Measurements from ENCODE around the gene DLG3.

DLG3 gene

GRCh38 chrX:70437921-70438665 lies 6.5 kb upstream of the DLG3 start:
- Histone ChIP-seq H3K4me3 (ENCODE audit: insufficient read depth in 1 of 2, low read depth in 1 of 2, low read length in 2 of 2) (no peak overlapping the region), H3K9me3 (ENCODE audit: control insufficient read depth, low read length) (no peaks in the 10 kb centered on the region), H3K27me3 (ENCODE audit: control insufficient read depth in 1 of 2, insufficient read depth in 1 of 2, low read length in 2 of 2) (peaks cover 3 to 52% of the 10 kb centered on the region in 2 experiments), H3K36me3 (ENCODE audit: control insufficient read depth in 1 of 2, insufficient read depth in 2 of 2, low read depth in 1 of 2, low read length in 2 of 2) (no peaks in the 10 kb centered on the region), H4K91ac (ENCODE audit: low read length) (no peak overlapping the region), H3K79me1 (replicated peaks; ENCODE audit: low read length, poor library complexity, severe bottlenecking) (no peaks in the 10 kb centered on the region), H3K4me2 (ENCODE audit: low read length, poor library complexity, severe bottlenecking) (no peak overlapping the region), H3K23ac (ENCODE audit: low read length in 2 of 2) (no peak overlapping the region), H2BK120ac (ENCODE audit: low read depth, low read length) (no peak overlapping the region), H2BK5ac (ENCODE audit: low read depth, low read length, poor library complexity, severe bottlenecking) (no peak overlapping the region), H3K18ac (ENCODE audit: low read depth in 1 of 2, low read length in 2 of 2) (no peak overlapping the region), H2AK5ac (ENCODE audit: low read length, severe bottlenecking) (no peak overlapping the region), H2BK15ac (ENCODE audit: low read depth, poor library complexity, severe bottlenecking) (no peak overlapping the region), H4K8ac (ENCODE audit: low read length) (no peak overlapping the region), H3K4ac (ENCODE audit: low read depth in 1 of 2, low read length in 2 of 2) (no peak overlapping the region), H3K9ac (ENCODE audit: low read length) (no peak overlapping the region), H3K27ac (ENCODE audit: low read length, poor library complexity, severe bottlenecking) (no peak overlapping the region), H2AFZ (ENCODE audit: low read depth, low read length) (no peak overlapping the region), H2BK12ac (ENCODE audit: low read length in 2 of 2) (no peak overlapping the region), H3K14ac (ENCODE audit: low read length in 2 of 2) (no peak overlapping the region), H3K4me1 (ENCODE audit: control insufficient read depth, insufficient read depth, low read depth, low read length) (peaks cover 7% of the 10 kb centered on the region)
- WGBS: 99% methylated on average over 4 of the region's 8 CpGs
- no peak for DNase-seq

GRCh38 chrX:70439016-70439415 lies 5.6 kb upstream of the DLG3 start:
- Histone ChIP-seq H3K4me3 (ENCODE audit: insufficient read depth in 1 of 2, low read depth in 1 of 2, low read length in 2 of 2) (no peak overlapping the region), H2BK5ac (ENCODE audit: low read depth, low read length, poor library complexity, severe bottlenecking) (no peak overlapping the region), H3K14ac (ENCODE audit: low read length in 2 of 2) (no peak overlapping the region), H4K8ac (ENCODE audit: low read length) (no peak overlapping the region), H2AK5ac (ENCODE audit: low read length, severe bottlenecking) (no peak overlapping the region), H3K4me2 (ENCODE audit: low read length, poor library complexity, severe bottlenecking) (no peak overlapping the region), H3K4ac (ENCODE audit: low read depth in 1 of 2, low read length in 2 of 2) (no peak overlapping the region), H2BK120ac (ENCODE audit: low read depth, low read length) (no peak overlapping the region), H3K79me1 (replicated peaks; ENCODE audit: low read length, poor library complexity, severe bottlenecking) (no peaks in the 10 kb centered on the region), H2BK15ac (ENCODE audit: low read depth, poor library complexity, severe bottlenecking) (no peak overlapping the region), H3K36me3 (ENCODE audit: control insufficient read depth in 1 of 2, insufficient read depth in 2 of 2, low read depth in 1 of 2, low read length in 2 of 2) (no peaks in the 10 kb centered on the region), H3K9ac (ENCODE audit: low read length) (no peak overlapping the region), H3K27ac (ENCODE audit: low read length, poor library complexity, severe bottlenecking) (no peak overlapping the region), H3K18ac (ENCODE audit: low read depth in 1 of 2, low read length in 2 of 2) (no peak overlapping the region), H2AFZ (ENCODE audit: low read depth, low read length) (no peak overlapping the region), H3K27me3 (ENCODE audit: control insufficient read depth in 1 of 2, insufficient read depth in 1 of 2, low read length in 2 of 2) (peaks cover 8 to 61% of the 10 kb centered on the region in 2 experiments), H2BK12ac (ENCODE audit: low read length in 2 of 2) (no peak overlapping the region), H3K23ac (ENCODE audit: low read length in 2 of 2) (no peak overlapping the region), H3K9me3 (ENCODE audit: control insufficient read depth, low read length) (no peaks in the 10 kb centered on the region), H3K4me1 (ENCODE audit: control insufficient read depth, insufficient read depth, low read depth, low read length) (peaks cover 7% of the 10 kb centered on the region), H4K91ac (ENCODE audit: low read length) (no peak overlapping the region)
- peak; percentile 5 for DNase-seq
- 43% methylated on average over 1 of the region's 1 CpG for WGBS

DNA sequence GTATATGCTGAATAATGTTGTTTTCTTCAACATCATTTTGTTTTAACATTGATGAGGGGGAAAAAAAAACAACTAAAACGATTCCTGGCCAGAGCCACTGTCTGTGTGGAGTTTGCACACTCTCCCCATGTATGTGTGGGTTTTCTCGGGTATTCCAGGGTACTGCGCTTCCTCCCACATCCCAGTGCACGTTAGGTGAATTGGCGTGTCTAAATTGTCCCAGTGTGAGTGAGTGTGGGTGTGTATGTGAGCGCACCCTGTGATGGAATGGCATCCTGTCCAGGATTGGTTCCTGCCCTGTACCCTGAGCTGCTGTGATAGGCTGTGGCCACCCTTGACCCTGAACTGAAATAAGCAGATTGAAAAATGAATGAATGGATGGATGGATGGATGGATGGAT lies 2.4 kb upstream of the DLG3 start:
- no peak overlapping the region for H4K91ac ChIP-seq (ENCODE audit: low read length)
- no peak overlapping the region for H3K4me2 ChIP-seq (ENCODE audit: low read length, poor library complexity, severe bottlenecking)
- H3K14ac ChIP-seq (ENCODE audit: low read length in 2 of 2): no peak overlapping the region
- no peak overlapping the region for H3K9ac ChIP-seq (ENCODE audit: low read length)
- no peaks in the 10 kb centered on the region for H3K36me3 ChIP-seq (ENCODE audit: control insufficient read depth in 1 of 2, insufficient read depth in 2 of 2, low read depth in 1 of 2, low read length in 2 of 2)
- no peak overlapping the region for H3K4me3 ChIP-seq (ENCODE audit: insufficient read depth in 1 of 2, low read depth in 1 of 2, low read length in 2 of 2)
- no peak overlapping the region for H3K23ac ChIP-seq (ENCODE audit: low read length in 2 of 2)
- no peak overlapping the region for H2BK12ac ChIP-seq (ENCODE audit: low read length in 2 of 2)
- H2BK5ac ChIP-seq (ENCODE audit: low read depth, low read length, poor library complexity, severe bottlenecking): no peak overlapping the region
- no peaks in the 10 kb centered on the region for H3K9me3 ChIP-seq (ENCODE audit: control insufficient read depth, low read length)
- no peak for DNase-seq
- no peak overlapping the region for H2BK15ac ChIP-seq (ENCODE audit: low read depth, poor library complexity, severe bottlenecking)
- H2AK5ac ChIP-seq (ENCODE audit: low read length, severe bottlenecking): no peak overlapping the region
- H2AFZ ChIP-seq (ENCODE audit: low read depth, low read length): no peak overlapping the region
- no peak overlapping the region for H3K18ac ChIP-seq (ENCODE audit: low read depth in 1 of 2, low read length in 2 of 2)
- 78% methylated on average over 6 of the region's 6 CpGs for WGBS
- peaks cover 35 to 76% of the 10 kb centered on the region in 2 experiments for H3K27me3 ChIP-seq (ENCODE audit: control insufficient read depth in 1 of 2, insufficient read depth in 1 of 2, low read length in 2 of 2)
- H3K4me1 ChIP-seq (ENCODE audit: control insufficient read depth, insufficient read depth, low read depth, low read length): peaks cover 2% of the 10 kb centered on the region
- no peaks in the 10 kb centered on the region for H3K79me1 ChIP-seq (replicated peaks; ENCODE audit: low read length, poor library complexity, severe bottlenecking)
- H3K4ac ChIP-seq (ENCODE audit: low read depth in 1 of 2, low read length in 2 of 2): no peak overlapping the region
- H2BK120ac ChIP-seq (ENCODE audit: low read depth, low read length): no peak overlapping the region
- no peak overlapping the region for H4K8ac ChIP-seq (ENCODE audit: low read length)
- H3K27ac ChIP-seq (ENCODE audit: low read length, poor library complexity, severe bottlenecking): no peak overlapping the region

- Histone ChIP-seq H3K4me1 (ENCODE audit: control insufficient read depth, insufficient read depth, low read depth, low read length) (peaks cover 2% of the 10 kb centered on the region), H3K4ac (ENCODE audit: low read depth in 1 of 2, low read length in 2 of 2) (no peak overlapping the region), H3K27me3 (ENCODE audit: control insufficient read depth in 1 of 2, insufficient read depth in 1 of 2, low read length in 2 of 2) (peaks cover 39 to 77% of the 10 kb centered on the region in 2 experiments), H3K4me3 (ENCODE audit: insufficient read depth in 1 of 2, low read depth in 1 of 2, low read length in 2 of 2) (no peak overlapping the region), H3K9me3 (ENCODE audit: control insufficient read depth, low read length) (no peaks in the 10 kb centered on the region), H4K91ac (ENCODE audit: low read length) (no peak overlapping the region), H4K8ac (ENCODE audit: low read length) (no peak overlapping the region), H2AFZ (ENCODE audit: low read depth, low read length) (no peak overlapping the region), H2BK15ac (ENCODE audit: low read depth, poor library complexity, severe bottlenecking) (no peak overlapping the region), H2BK12ac (ENCODE audit: low read length in 2 of 2) (no peak overlapping the region), H2BK5ac (ENCODE audit: low read depth, low read length, poor library complexity, severe bottlenecking) (no peak overlapping the region), H3K9ac (ENCODE audit: low read length) (no peak overlapping the region), H3K23ac (ENCODE audit: low read length in 2 of 2) (no peak overlapping the region), H3K27ac (ENCODE audit: low read length, poor library complexity, severe bottlenecking) (no peak overlapping the region), H2BK120ac (ENCODE audit: low read depth, low read length) (no peak overlapping the region), H3K36me3 (ENCODE audit: control insufficient read depth in 1 of 2, insufficient read depth in 2 of 2, low read depth in 1 of 2, low read length in 2 of 2) (no peaks in the 10 kb centered on the region), H3K4me2 (ENCODE audit: low read length, poor library complexity, severe bottlenecking) (peak overlapping the region; percentile 22), H2AK5ac (ENCODE audit: low read length, severe bottlenecking) (no peak overlapping the region), H3K18ac (ENCODE audit: low read depth in 1 of 2, low read length in 2 of 2) (no peak overlapping the region), H3K14ac (ENCODE audit: low read length in 2 of 2) (no peak overlapping the region), H3K79me1 (replicated peaks; ENCODE audit: low read length, poor library complexity, severe bottlenecking) (no peaks in the 10 kb centered on the region)
- DNase-seq: no peak
- WGBS: 41% methylated on average over 29 of the region's 61 CpGs
Observed at GRCh38 chrX:70444946-70445656, 466 bp downstream of the DLG3 start.

Measured in mesenchymal stem cell (in vitro differentiated cells and primary cell).